Fibroblast of lung (primary cell): ENCODE data around the gene PUS1. TPM values are rescaled to one million over a fixed set of nuclear protein-coding genes. Genes with fewer than 3 reads are reported as not detected.

ENCODE experiments used
- DNase-seq, 2 donors: peaks; one replicate each; pipeline versions ENCODE4 v3.0.0 to v3.0.0-alpha.2; 2010; ENCODE audit warnings: low read depth in 2 of 2
- H2AFZ ChIP-seq: 2 replicates; pipeline ENCODE4 v1.5.1; 2012; ENCODE audit warnings: low read length, control low read depth, inconsistent platforms
- H3K27ac ChIP-seq: 2 replicates; pipeline ENCODE4 v1.5.1; 2011; ENCODE audit warnings: low read length, control low read depth; ENCODE audit not compliant: insufficient read depth
- H3K27me3 ChIP-seq: 2 replicates; pipeline ENCODE4 v1.5.1; 2011; ENCODE audit warnings: mild to moderate bottlenecking, low read length; ENCODE audit not compliant: control insufficient read depth, insufficient read depth
- H3K36me3 ChIP-seq: 2 replicates; pipeline ENCODE4 v1.5.1; 2011; ENCODE audit warnings: low read length; ENCODE audit not compliant: control insufficient read depth, insufficient read depth
- H3K4me1 ChIP-seq: 2 replicates; pipeline ENCODE4 v1.5.1; 2011; ENCODE audit warnings: low read length; ENCODE audit not compliant: control insufficient read depth, insufficient read depth; ENCODE audit errors: extremely low read depth
- H3K4me2 ChIP-seq: 2 replicates; pipeline ENCODE4 v1.5.1; 2011; ENCODE audit warnings: low read length, control low read depth; ENCODE audit not compliant: insufficient read depth; ENCODE audit errors: extremely low read depth
- H3K4me3 ChIP-seq, 4 experiments: fragments of 200-600 bp in 1 of 4; sonication (generic) in 1 of 4; replicated peaks in 1 of 4; 2 replicates each; pipeline ENCODE4 v1.5.1; 2011 to 2016; ENCODE audit warnings: low read length in 4 of 4, low read depth in 3 of 4, mild to moderate bottlenecking in 3 of 4, control low read depth in 2 of 4, inconsistent platforms in 1 of 4, mixed read lengths in 1 of 4; ENCODE audit not compliant: insufficient read depth in 1 of 4; ENCODE audit errors: control extremely low read depth in 1 of 4
- H3K79me2 ChIP-seq: 2 replicates; pipeline ENCODE4 v1.5.1; 2012; ENCODE audit warnings: mild to moderate bottlenecking, low read length, inconsistent platforms; ENCODE audit not compliant: control insufficient read depth, insufficient read depth
- H3K9ac ChIP-seq: 2 replicates; pipeline ENCODE4 v1.5.1; 2011; ENCODE audit warnings: mild to moderate bottlenecking, low read length, control low read depth; ENCODE audit not compliant: insufficient read depth
- H3K9me3 ChIP-seq: 2 replicates; pipeline ENCODE4 v1.5.1; 2012; ENCODE audit warnings: low read depth, low read length; ENCODE audit not compliant: control insufficient read depth, insufficient read depth
- H4K20me1 ChIP-seq: 2 replicates; pipeline ENCODE4 v1.5.1; 2011; ENCODE audit warnings: low read length; ENCODE audit not compliant: control insufficient read depth, insufficient read depth; ENCODE audit errors: extremely low read depth
- CTCF ChIP-seq, 2 donors: IDR thresholded peaks in 1 of 2; conservative IDR thresholded peaks in 1 of 2; 1 replicate in 1 of 2; 2 replicates in 1 of 2; pipeline ENCODE4 v1.5.1; 2011 to 2012; ENCODE audit warnings: low read length in 2 of 2, control low read depth in 1 of 2, inconsistent platforms in 1 of 2, low read depth in 1 of 2, mild to moderate bottlenecking in 1 of 2
- EZH2 ChIP-seq: IDR thresholded peaks from 2 replicates; pipeline ENCODE4 v1.5.1; 2012; ENCODE audit warnings: low read length, control low read depth, mild to moderate bottlenecking; ENCODE audit errors: missing control alignments
- polyA plus RNA-seq, 2 donors: library from polyadenylated mRNA; depleted of rRNA in 1 of 2; stranded (reverse) in 1 of 2; unstranded in 1 of 2; fragments of >200 nt; gene quantifications; 2 replicates each; pipeline ENCODE4 v1.2.1, GENCODE V29; 2011 to 2012; ENCODE audit warnings: missing spikeins in 1 of 2
- total RNA-seq: library from RNA; depleted of rRNA; stranded (reverse); fragments of >200 nt; gene quantifications from 2 replicates; pipeline ENCODE4 v1.2.1, GENCODE V29; 2014

Gene PUS1
- total and polyA plus RNA-seq, 2 donors (not counting 1 experiment from before 2014, with no cell fraction given): 8.3 to 10.1 TPM

- Histone ChIP-seq H3K4me1 (no peaks in the 10 kb centered on the region), H3K4me2 (no peak overlapping the region), H3K36me3 (no peaks in the 10 kb centered on the region), H3K4me3 (no peak overlapping the region), H2AFZ (no peak overlapping the region), H3K9me3 (no peaks in the 10 kb centered on the region), H3K9ac (no peak overlapping the region), H3K27me3 (no peaks in the 10 kb centered on the region), H4K20me1 (no peaks in the 10 kb centered on the region), H3K79me2 (no peaks in the 10 kb centered on the region), H3K27ac (no peak overlapping the region)
- TF ChIP-seq EZH2: no peak
- TF ChIP-seq CTCF (conservative IDR thresholded peaks at IDR 0.05 in 1 of 2, IDR thresholded peaks at IDR 0.05 in 1 of 2; ENCODE audit: low read depth in 1 of 2, low read length in 2 of 2): no peak
- DNase-seq: no peak
These were observed 27.4 kb upstream of the PUS1 start for GRCh38 chr12:131901431-131902331.

- no peaks in the 10 kb centered on the region for H3K27me3 ChIP-seq
- DNase-seq: no peak
- TF ChIP-seq EZH2 (no peak), CTCF (conservative IDR thresholded peaks at IDR 0.05 in 1 of 2, IDR thresholded peaks at IDR 0.05 in 1 of 2; ENCODE audit: low read depth in 1 of 2, low read length in 2 of 2) (no peak)
- no peaks in the 10 kb centered on the region for H3K9me3 ChIP-seq
- H3K27ac ChIP-seq: no peak overlapping the region
- no peak overlapping the region for H3K4me2 ChIP-seq
- no peaks in the 10 kb centered on the region for H3K4me1 ChIP-seq
- no peak overlapping the region for H3K4me3 ChIP-seq
- H3K9ac ChIP-seq: no peak overlapping the region
- no peaks in the 10 kb centered on the region for H3K36me3 ChIP-seq
- no peaks in the 10 kb centered on the region for H4K20me1 ChIP-seq
- H2AFZ ChIP-seq: no peak overlapping the region
- H3K79me2 ChIP-seq: no peaks in the 10 kb centered on the region
These were observed 26.5 kb upstream of the PUS1 start for GRCh38 chr12:131902332-131903241.
